HG03521 (cell line): ENCODE results near the gene FHL3.
"Not testable (repeated sequence)": the region's sequence is repeated elsewhere in the genome, so short reads cannot be mapped to it uniquely, and the experiment has no call there.

Experiments used
- ATAC-seq: cut with Tn5 transposase; IDR thresholded peaks from one replicate; pipeline ENCODE4 v1.9.1; 2021; ENCODE audit warnings: mild to moderate bottlenecking, moderate library complexity; ENCODE audit not compliant: unreplicated experiment

The FHL3 gene

DNA sequence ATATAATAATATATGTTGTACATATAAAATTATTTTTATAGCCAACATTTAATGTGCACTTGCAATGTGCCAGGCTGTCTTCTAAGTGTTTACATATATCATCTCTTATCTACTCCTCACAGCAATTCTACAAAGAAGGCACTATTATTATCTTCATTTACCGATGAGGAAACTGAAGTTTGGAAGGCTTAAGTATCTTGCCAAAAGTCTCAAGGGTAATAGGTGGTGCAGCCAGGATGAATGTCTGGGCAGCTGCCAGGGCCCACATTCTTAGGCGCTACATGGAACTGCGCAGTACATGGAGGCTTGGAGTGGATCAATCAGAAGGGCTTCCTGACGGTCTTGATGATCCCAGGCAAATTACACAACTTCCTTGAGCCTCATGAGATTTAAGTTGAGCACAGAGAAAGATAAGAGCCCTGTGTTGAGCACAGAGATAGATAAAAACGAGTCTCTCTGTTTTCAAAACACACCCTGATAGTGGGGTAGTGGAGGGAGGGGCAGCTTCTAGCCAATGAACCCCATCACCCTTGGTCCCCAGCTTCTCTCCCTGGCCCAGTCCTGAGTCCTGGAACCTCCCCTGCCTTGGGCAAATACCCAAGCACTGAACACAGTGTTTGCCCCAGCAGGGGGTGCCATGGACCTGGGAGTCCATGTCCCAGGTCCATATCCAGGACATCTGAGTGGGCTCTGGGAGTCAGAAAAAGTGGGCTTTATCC lies 32.1 kb upstream of the FHL3 start:
- ATAC-seq = no peak

DNA sequence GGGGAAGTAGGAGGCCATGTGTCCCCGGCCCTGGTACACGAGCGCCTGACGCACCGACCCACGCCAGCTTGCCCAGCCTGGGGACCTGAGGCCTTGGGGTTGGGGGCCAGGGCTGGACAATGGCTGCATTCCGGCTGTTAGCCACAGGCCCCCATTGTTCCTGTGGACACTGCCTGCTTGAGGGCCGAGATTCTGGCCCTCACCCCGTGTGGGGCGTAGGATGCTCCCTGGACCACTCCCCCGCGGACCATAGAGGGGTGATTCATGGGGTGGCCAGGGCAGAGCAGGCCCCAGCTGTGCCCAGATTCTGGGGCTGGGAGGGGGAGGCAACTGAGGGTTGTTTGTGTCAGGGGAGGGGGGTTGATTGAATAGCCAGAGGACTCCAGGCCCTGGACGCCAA lies 29.6 kb upstream of the FHL3 start:
- ATAC-seq = no peak

DNA sequence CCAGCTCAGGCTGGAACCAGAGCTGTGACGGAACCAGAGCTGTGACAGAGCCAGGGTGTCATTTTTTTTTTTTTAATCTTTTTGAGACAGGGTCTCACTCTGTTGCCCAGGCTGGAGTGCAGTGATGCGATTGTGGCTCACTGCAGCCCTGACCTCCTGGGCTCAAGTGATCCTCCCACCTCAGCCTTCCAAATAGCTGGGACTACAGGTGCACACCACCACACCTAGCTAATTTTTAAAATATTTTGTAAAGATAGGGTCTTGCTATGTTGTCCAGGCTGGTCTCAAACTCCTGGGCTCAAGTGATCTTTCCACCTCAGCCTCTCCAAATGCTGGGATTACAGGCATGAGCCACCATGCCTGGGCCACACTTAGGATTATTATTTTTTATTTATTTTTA lies 27.7 kb upstream of the FHL3 start:
- ATAC-seq = not testable (repeated sequence)

DNA sequence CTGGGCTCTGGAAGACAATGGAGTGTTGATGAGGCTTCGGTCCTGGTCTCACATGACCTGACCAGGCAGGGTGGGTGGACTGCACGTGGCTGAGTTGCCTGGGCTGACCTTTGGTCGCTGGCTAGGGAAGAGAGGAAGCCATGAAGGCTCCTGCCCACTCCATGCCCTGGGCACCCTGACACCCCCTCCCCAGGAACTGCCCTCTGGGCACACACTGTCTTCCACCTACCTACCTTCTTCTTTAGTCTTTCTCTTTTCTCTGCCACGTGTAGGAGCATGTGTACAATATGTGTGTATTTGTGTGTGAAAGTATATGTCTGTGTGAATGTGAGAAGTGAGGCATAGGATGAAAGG lies 26.2 kb upstream of the FHL3 start:
- ATAC-seq = no peak

DNA sequence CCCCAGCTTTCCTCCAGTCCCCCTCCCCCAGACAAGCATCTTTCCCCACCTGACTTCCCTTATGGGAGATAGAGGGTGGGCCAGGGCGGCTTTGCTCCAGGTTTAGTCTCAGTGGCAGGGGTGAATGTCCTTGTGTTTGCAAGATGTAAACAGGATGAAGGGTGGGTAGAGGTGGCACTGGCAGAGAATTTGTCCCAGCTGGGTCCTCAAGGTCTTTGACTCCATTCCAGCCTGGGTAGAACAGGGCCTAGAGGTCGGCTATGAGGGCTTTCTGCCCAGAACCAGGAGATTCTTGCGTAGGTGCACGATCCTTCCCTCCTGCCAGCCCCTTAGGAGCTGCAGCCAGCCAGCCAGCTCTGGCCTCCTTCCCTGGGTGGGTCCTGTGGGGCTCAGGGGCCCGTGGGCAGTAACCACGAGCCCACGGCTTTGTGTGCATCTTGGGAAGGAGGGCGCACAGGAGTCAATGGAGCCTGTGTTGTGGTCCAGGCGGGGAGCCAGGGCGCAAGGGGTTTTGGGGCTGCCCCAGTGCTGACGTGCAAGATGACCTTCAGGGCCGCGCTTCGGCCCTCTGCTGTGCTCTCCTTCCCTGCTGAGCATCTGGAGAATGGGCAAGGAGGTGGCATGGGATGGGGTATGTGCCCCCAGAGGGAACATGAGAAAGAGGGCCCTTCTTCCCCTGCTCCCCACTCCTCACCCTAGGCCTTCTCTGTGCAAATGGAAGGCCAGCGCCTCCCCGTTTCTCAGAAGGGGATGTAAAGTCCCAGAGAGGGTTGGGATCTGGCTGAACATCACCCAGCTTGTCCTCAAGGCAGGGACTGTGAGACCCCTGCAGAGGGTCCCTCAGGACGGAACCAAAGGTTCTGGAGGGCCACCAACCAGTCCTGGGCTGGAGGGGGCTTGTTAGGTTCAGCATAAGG lies 25.5 kb upstream of the FHL3 start:
- ATAC-seq = no peak

DNA sequence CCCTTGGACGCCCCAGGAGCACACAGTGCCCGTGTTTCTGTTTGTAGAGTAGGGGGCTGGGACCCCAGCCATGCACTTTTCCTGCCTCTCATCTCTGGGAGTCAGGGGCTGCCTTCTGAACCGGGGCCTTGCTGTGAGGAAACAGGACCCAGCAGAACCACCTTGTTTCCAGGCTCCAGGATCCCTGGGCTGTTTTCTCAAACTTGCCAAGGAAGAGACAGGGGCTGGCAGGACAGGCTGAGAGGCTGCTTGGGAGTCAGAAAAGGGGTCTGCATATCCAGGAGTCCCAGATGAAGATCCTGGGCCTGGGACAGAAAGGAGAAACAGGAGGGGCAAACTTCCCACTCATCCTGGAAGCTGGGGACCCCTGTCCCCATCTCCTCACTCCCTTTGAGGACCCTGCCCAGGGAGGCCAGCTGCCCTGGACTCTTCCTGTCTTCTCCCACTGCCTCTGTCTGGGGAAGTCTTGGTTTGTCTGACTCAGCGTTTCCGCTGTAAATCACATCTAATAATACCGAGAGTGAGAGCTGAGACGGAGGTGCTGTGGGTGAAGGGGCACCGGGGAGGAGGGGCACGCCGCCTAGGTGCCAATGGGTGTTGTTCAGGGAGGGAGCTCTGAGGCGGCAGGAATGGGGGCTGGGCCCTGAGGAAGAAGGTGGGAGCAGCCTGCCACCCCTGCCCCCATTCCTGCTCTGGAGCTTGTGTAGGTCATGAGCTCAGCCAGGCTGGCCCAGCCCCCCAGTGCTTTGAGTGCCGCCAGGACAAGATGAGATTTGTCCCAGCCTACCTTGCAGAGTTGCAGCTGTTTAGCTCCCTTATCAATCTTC lies 24.6 kb upstream of the FHL3 start:
- peak; percentile 40 for ATAC-seq

DNA sequence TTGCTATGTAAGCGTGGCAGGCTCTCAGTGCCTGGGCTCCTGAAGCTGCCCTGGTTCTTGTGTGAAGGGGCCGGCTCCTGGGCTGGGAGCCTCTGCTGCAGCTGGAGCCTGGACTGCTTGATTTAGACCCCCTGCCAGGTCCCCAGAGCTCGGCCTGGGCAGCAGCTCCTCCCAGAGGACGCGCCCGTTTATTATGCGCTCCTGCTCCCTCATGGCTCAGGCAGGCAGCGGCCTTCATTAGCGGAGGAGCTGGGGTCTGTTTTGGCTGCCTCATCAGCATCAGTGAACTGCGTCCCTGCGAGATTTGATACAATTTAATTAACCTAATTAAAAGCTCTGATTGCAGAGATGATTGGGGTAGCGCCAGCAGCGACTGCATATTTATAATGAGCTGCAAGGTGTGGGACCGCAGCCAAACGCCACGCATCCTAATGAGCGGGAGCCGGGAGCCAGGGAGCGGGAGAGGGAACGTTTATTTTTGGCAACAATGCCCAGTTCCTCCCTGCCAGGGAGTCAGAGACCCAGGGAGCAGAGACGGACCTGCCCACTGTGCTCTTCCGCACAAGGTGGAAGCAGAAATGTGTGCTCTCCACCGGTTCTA lies 23.9 kb upstream of the FHL3 start:
- ATAC-seq = no peak

DNA sequence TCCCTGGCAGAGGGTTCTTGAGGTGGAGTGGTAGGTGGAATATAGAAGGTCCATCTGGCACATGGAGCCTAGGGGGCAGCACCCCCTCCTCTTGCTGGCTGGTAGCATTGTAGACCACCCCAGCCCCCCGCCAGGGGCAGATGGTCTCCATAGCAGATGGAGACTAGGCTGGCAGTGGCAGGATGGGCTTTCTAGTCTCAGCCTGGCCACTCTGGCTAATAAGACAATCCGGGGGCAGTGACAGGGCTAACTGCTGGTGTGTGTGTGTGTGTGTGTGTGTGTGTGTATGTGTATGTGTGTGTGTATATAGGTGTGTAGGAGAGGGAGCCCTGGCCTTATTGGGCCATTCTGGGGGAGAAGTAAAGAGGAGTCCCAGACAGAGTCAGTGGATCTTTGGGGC lies 23.4 kb upstream of the FHL3 start:
- ATAC-seq = no peak

DNA sequence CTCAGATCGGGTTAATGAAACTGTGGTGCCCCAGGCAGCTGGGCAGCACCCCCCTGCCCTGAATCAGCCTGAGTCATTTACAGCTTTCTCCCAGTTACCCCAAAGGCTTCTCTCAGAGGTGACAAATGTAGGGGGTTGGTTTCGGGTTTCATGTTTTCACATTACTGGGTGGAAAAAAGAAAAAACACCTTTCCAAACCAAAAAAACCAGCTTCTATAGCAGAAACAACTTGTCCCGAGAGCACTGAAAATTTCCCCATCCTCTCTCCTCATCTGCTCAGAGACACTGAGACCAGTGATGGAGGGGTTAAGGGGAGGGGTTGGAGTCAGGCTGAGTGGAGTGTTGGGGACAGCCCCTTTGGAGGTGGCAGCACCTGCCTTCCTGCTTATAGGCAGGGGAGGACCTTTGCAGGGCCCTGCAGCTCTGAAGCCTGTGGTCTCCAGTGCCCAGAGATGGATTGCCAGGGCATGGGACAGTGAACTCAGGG lies 22.8 kb upstream of the FHL3 start:
- ATAC-seq = peak; percentile 62

DNA sequence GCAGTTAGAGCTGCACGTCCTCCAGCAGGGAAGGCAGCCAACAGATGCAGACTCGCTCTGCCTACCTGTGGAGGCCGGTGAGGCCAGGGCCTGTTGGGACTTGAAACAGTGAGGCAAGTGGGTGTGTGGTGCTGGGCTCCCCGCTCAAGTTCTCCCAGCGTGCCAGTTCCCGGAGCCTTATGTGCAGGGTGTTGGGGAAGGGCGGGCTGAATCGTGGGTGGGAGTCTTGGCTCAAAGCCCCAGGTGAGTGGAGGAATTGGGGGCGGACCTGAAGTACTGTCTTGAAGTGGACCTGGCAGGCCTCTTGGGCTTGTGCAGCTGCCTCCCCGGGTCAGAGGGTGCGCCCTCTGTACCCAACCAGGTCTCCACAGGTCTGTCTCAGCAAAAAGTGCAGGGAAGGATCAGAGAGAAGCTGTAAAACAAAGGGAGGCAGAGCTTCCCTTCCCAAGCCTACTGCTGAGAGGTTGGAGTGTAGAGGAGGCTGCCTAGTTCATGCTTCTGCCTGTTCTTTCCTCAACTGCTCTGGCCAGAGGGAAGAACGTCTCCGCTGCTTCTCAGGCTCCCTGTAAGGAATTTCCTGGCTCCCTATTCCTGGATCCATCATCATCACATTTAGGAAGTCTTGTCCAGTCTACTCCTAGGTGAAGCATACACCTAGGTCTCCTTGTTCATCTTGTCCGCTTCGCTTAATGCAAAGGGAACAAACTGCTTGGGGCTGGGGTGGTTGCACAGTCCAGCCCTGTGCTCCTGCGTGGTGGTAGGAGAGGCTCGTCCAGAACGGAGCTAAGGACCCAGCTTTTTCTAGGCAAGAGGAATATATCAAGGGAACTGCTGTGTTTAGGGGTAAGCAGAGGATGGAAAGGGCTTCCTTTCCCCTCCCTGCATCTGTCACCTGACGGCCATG lies 22.1 kb upstream of the FHL3 start:
- ATAC-seq = no peak

DNA sequence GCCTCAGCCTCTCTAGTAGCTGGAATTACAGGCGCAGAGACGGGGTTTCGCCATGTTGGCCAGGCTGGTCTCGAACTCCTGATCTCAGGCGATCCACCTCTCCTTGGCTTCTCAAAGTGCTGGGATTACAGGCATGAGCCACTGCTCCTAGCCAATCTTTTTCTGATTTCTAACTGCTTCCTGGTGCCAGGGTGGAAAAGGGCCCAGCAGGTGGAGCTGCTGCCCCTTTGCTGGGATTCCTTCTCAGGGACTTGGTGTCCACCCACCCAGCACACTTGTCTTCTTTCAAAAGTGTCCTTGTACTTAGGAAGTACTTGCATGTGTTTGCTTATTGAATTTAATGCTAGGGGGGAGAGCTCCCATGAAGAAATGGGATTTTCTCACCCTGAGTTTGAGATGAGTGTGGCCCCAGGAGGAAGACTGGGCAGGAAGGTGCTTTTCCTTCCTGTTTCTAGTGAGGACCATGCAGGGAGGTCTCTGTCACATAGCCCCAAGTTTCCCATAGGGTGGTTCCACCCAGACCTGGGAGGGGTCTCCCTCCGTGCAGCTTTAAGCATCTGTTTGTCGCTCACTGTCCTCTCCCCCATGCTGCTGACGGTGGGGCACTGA lies 21.4 kb upstream of the FHL3 start:
- ATAC-seq = no peak

DNA sequence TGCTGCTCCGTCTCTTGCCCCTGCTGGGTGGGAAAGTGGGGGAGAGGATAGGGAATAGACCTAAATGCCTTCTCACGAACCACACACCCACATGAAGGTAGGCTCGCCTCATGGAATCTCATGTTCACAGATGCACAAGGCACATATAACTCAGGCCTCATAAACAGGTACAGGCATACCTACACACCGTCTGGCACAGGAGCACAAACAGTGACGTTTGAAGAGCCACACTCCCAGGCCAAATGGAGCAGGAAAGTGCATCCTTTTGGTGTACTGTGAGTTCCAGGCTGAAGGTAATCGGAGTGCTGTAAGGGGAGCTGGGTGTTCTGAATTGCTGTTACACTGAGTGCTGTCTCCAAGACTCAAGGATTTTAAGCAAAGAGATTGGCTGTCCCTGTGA lies 20.4 kb upstream of the FHL3 start:
- no peak for ATAC-seq

DNA sequence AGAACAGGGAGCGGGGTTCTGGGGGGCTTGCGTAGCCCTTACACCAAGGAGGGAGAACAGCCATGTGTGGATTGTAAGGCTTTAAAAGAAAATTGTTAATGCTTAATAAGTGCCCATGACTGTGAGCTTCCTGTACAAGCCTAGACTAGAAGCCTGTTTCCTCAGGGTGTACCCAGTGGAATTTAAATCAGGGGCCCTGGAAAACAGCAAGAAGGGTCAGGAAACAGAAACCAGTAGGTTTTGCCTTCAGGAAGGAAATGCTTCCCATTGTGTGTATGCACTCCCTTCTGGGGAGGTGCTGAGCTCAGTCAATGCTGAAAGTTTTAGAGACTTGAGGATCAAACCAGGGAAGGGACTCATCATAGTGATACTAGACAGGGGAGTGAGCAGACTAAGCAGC lies 19.9 kb upstream of the FHL3 start:
- ATAC-seq = no peak

DNA sequence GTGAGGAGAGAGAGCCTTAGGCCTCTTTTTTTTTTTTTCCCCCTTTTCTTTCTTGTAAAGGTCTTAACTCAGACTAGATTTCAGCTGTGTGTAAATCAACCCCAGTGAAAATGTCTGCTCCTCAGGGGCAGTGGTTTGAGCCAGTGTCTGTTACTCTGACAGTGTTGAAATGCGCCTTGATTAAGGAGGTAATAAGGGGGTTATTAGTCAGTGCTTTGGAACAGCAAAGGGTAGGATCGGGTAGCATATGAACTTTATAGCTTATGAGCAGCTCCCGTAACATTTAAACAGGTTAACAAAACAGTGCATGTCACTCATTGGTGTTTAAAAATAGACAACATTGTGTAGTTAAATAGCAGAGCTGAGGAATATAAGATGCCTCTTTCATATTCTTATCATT lies 17.5 kb upstream of the FHL3 start:
- ATAC-seq = no peak

DNA sequence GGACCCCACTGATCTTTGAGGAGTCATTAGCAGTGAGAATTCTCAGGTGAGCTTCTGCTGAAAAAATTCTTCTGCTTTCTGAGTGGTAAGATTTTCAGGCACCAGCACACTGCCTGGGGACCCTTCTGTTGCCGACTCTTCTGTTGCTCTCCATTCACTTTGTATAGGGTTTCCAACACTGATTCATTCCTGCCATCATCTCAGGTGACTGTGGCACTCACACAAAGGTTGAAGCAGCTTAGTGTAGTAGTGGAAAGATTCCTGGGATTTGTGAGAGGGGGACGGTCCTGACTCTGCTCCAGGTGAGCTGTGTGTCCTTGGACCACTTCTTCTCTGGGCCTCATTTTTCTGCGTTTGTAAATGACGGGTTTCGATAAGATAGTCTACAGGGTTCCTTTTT lies 16.7 kb upstream of the FHL3 start:
- no peak for ATAC-seq

DNA sequence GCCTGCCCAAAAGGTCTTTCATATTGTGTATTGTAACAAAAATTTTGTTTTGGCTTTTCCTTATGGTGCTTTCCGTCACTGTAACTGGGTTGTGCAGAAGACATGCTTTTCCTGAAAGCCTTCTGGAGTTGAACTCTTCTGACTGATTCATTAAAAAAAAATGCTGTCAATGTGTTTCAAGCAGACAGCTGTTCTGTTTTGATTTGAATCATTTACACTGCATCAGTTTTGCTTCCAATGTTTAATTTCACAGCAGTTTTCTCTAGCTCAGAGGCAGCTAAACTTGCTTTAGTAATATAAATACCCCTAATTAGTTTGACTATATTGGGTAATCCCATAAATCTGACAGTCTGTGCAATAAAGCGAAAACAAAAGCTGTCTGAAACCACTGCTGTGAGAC lies 15.1 kb upstream of the FHL3 start:
- ATAC-seq = no peak

DNA sequence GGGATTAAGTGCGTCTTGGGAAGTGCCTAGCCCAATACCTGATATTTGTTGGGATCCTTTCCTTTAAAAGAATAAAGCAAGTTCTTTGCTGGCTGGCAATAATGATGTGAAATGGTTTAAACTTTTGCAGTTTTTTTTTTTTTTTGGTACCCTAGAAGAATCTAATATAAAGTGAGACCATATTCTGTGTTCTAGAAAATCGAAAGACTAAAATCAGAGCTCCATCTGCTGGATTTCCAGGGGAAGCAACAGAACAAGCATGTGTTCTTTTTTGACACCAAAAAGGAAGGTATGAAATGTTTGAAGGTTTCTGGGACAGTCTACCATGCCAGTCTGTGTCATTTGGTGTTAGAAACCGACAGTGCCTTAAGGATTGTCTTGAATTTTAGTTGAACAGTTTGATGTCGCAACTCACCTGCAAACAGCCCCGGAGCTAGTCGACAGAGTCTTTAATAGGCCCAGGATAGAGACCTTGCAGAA lies 13.6 kb upstream of the FHL3 start:
- no peak for ATAC-seq

DNA sequence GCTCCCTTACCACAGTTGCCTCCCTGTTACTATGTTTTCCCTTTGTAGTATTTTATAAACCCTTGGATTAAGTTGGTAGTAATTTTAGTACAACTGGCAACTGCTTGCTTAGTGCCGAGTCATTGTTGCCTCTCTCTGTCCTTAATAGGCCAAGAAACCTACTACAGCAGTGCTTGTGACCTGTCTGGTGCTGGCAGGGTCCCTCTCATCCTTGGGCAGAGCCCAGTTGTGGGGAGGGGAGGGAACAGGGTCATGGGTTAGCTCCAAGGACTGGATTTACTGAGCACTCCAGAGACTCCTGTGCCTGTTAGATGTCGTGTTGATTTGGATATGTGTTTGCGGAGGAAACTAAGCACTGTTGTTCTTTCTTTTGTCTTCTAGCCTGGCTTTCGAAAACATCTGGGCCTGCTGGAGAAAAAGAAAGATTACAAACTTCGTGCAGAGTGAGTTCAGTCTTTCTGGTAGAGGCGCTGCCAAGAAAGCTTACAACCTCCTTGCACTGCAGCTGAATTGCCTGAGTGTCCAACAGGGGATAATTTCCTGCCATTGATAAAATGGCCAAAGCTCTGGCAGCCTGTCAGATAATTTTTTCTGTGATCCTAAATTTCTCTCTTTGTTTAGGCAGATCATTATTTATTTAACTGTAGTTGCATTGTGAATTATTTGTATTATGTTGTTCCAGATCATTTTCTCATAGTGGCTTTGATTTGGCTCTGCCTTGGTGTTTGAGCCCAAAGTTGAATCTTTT lies 10.8 kb upstream of the FHL3 start:
- ATAC-seq = no peak
